Coronary artery (tissue), 2 donors: ENCODE measurements around the gene OR13G1.
"Not testable (repeated sequence)": the region's sequence is repeated elsewhere in the genome, so short reads cannot be mapped to it uniquely, and the experiment has no call there.

Experiments
- DNase-seq: peaks from one replicate; pipeline ENCODE4 v3.0.0-alpha.2; 2017; ENCODE audit warnings: low spot score
- H3K27ac ChIP-seq, 2 donors: fragments of 200-600 bp; sonication (generic); one replicate each; pipeline ENCODE4 v1.5.1; 2016 to 2019
- H3K4me3 ChIP-seq: fragments of 200-600 bp; sonication (generic); 2 replicates; pipeline ENCODE4 v1.5.1; 2016; ENCODE audit warnings: mild to moderate bottlenecking, moderate library complexity
- TF ChIP-seq, protein P1 (sequence below): fragments of 200-600 bp; sonication (generic); IDR thresholded peaks from one replicate; pipeline ENCODE4 v1.5.1; 2019; ENCODE audit warnings: antibody characterized with exemption

Gene OR13G1

GRCh38 chr1:247679639-247680038 lies at the start of gene OR13G1:
TSS of gene OR13G1 (minus strand) at chr1:247679739. CDS start at chr1:247673041, 6,698 bp downstream.
- DNase-seq: no peak
- H3K27ac ChIP-seq: no peak within 1 kb of the TSS
- TF ChIP-seq, protein P1, sequence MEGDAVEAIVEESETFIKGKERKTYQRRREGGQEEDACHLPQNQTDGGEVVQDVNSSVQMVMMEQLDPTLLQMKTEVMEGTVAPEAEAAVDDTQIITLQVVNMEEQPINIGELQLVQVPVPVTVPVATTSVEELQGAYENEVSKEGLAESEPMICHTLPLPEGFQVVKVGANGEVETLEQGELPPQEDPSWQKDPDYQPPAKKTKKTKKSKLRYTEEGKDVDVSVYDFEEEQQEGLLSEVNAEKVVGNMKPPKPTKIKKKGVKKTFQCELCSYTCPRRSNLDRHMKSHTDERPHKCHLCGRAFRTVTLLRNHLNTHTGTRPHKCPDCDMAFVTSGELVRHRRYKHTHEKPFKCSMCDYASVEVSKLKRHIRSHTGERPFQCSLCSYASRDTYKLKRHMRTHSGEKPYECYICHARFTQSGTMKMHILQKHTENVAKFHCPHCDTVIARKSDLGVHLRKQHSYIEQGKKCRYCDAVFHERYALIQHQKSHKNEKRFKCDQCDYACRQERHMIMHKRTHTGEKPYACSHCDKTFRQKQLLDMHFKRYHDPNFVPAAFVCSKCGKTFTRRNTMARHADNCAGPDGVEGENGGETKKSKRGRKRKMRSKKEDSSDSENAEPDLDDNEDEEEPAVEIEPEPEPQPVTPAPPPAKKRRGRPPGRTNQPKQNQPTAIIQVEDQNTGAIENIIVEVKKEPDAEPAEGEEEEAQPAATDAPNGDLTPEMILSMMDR: no peak

GRCh38 chr1:247721222-247721621 lies 41.7 kb upstream of the OR13G1 start:
- TF ChIP-seq, protein P1: no peak
- DNase-seq: no peak
- Histone ChIP-seq H3K4me3 (no peak overlapping the region), H3K27ac (no peak overlapping the region)

More at GRCh38 chr1:247679639-247680038, at the start of gene OR13G1:
- no peak within 1 kb of the TSS for H3K4me3 ChIP-seq

- no peak within 1 kb of the TSS for H3K4me3 ChIP-seq
- TF ChIP-seq, protein P1: no peak
- no peak within 1 kb of the TSS for H3K27ac ChIP-seq
- DNase-seq: no peak
Observed at GRCh38 chr1:247716546-247716945, 37.0 kb upstream of the OR13G1 start, which contains the start of gene OR6F1. TSS of gene OR6F1 (minus strand) at chr1:247716646. CDS start at chr1:247712755, 3,891 bp downstream.

GRCh38 chr1:247713753-247714152 lies 34.2 kb upstream of the OR13G1 start:
- TF ChIP-seq, protein P1: no peak
- Histone ChIP-seq H3K4me3 (no peak overlapping the region), H3K27ac (no peak overlapping the region)
- DNase-seq: no peak

DNA sequence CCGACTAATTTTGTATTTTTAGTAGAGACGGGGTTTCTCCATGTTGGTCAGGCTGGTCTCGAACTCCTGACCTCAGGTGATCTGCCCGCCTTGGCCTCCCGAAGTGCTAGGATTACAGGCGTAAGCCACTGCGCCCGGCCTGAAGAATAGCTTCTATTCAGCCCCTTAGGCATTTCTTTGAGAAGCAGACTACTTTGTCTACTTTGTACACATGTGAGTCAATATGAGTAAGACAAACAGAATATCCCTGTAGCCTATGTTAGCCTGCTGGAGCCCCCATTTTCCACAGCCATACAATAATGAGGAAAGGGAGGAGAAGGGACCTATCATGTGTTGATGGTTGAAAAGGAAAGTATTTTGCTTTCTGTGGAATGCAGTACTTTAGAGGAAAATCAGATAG lies 31.1 kb upstream of the OR13G1 start:
- DNase-seq, H3K27ac ChIP-seq, H3K4me3 ChIP-seq: not testable (repeated sequence)

DNA sequence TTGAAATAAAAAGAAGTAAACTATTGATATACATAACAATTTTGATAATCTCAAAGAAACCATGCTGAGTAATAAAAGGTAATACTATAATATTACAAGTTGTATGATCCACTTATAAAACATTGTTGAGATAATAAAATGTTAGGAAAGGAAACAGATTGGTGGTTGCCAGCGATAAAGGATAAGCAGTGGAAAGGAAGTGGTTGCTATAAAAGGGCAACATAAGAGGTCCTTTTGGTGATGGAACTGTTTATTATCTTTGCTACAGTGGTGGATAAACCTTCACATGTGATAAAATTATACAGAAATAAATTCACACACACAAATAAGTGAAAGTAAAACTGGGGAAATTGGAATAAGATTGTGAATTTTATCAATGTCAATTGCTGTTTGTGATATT lies 21.8 kb upstream of the OR13G1 start:
- TF ChIP-seq, protein P1: no peak
- Histone ChIP-seq H3K27ac (no peak overlapping the region), H3K4me3 (no peak overlapping the region)
- no peak for DNase-seq

DNA sequence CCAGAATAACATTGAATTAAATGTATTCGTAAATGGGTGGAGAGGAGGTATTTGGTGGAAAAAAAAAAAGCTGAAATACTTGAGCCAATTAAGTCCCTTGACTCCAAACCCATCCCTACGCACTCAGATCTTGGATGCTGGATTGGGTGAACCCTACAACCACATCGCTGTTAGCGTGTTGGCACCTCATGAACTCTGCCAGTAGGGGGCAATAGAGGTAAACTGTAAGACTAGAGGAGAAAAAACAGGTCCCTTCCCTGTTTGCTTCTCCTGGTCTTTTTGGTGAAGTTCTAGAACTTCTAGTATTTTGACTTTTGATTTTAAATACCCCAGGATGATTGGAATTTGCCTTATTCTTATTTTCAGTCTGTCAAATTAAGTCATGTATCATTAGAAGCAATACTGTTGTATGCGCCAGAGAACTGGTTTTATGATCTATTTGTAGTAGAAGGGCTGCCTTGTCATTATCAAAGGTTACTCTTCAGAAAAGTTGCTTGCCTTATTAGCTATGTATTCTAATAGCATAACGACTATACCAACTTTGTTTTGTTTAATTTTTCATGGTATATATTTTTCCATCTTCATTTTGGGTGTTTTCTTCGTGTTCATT lies 1.9 kb upstream of the OR13G1 start:
- TF ChIP-seq, protein P1: no peak
- no peak overlapping the region for H3K27ac ChIP-seq
- H3K4me3 ChIP-seq: no peak overlapping the region
- no peak for DNase-seq
